HG02588 (cell line): ENCODE data around the gene SLC16A9.

Experiments
- ATAC-seq: cut with Tn5 transposase; IDR thresholded peaks from one replicate; pipeline ENCODE4 v1.9.1; 2021; ENCODE audit warnings: mild to moderate bottlenecking, moderate library complexity; ENCODE audit not compliant: unreplicated experiment

The SLC16A9 gene

GRCh38 chr10:59720377-59720776 lies 10.7 kb upstream of the SLC16A9 start:
- ATAC-seq: no peak

GRCh38 chr10:59719374-59719773 lies 9.7 kb upstream of the SLC16A9 start:
- no peak for ATAC-seq

GRCh38 chr10:59718257-59718656 lies 8.6 kb upstream of the SLC16A9 start:
- ATAC-seq: no peak

GRCh38 chr10:59713196-59713821 lies 3.7 kb upstream of the SLC16A9 start:
- ATAC-seq: no peak

- ATAC-seq: no peak
These were observed 2.3 kb upstream of the SLC16A9 start for GRCh38 chr10:59711871-59712494.

GRCh38 chr10:59708816-59709394 lies 745 bp downstream of the SLC16A9 start:
- no peak for ATAC-seq

GRCh38 chr10:59706851-59707797 lies 2.5 kb downstream of the SLC16A9 start:
- ATAC-seq: no peak

- no peak for ATAC-seq
These were observed 3.7 kb downstream of the SLC16A9 start for GRCh38 chr10:59705931-59706330.

- no peak for ATAC-seq
These were observed 5.0 kb downstream of the SLC16A9 start for GRCh38 chr10:59704630-59705029.

GRCh38 chr10:59702347-59702746 lies 7.3 kb downstream of the SLC16A9 start:
- no peak for ATAC-seq

- no peak for ATAC-seq
These were observed 8.9 kb downstream of the SLC16A9 start for GRCh38 chr10:59700709-59701108.

- ATAC-seq: no peak
These were observed 11.3 kb downstream of the SLC16A9 start for GRCh38 chr10:59698326-59698725.

GRCh38 chr10:59695637-59696036 lies 14.0 kb downstream of the SLC16A9 start:
- ATAC-seq: no peak

GRCh38 chr10:59694936-59695335 lies 14.7 kb downstream of the SLC16A9 start:
- ATAC-seq: no peak

GRCh38 chr10:59692113-59692512 lies 17.5 kb downstream of the SLC16A9 start:
- no peak for ATAC-seq

GRCh38 chr10:59688921-59689351 lies 20.7 kb downstream of the SLC16A9 start:
- no peak for ATAC-seq

GRCh38 chr10:59687657-59688056 lies 22.0 kb downstream of the SLC16A9 start:
- ATAC-seq: no peak

- no peak for ATAC-seq
These were observed 25.6 kb downstream of the SLC16A9 start for GRCh38 chr10:59684006-59684405.

GRCh38 chr10:59682986-59683937 lies 26.4 kb downstream of the SLC16A9 start:
- ATAC-seq: no peak

- no peak for ATAC-seq
These were observed 29.5 kb downstream of the SLC16A9 start for GRCh38 chr10:59680199-59680598.
